GM12892 (cell line): ENCODE measurements around the gene QPCT.

ENCODE experiments used
- POLR2A ChIP-seq: IDR thresholded peaks from 2 replicates; pipeline ENCODE4 v1.6.1; 2011; ENCODE audit warnings: low read depth, low read length, control low read depth
- POLR2AphosphoS5 ChIP-seq: IDR thresholded peaks from 2 replicates; pipeline ENCODE4 v1.6.1; 2011; ENCODE audit warnings: low read depth, low read length, control low read depth

DNA sequence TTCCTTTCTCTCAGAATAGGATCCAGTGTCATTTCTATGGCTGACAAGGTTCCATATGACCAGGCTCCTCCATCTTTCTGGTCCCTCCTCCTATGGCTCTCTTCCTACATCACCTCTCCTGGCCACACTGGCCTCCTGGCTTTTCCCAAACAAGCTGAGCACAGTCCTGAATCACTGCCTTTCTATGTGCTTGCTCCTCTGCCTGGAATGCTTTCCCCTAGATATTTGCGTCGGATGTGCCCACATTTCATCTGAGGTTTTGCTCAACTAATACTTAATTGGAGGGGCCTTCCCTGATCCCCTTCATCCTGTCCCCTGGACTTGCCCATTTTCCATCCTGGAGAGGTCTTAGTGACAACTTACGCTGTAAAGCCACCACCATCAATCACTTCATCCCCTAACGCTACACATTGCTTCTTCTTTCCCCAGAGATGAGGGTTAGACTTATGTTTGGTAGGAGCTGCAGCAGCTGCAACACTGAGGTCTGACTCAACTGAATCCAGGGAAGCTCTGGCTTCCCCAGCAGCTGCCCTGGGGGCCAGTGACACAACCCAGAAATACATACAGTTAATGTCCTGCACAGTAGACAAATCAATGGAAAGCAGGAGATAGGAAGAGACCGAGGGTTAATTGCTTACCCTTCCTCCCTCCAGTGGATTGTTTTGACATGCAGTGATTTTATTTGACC is 42.9 kb downstream of the QPCT start:
- no peak for TF ChIP-seq POLR2A
- TF ChIP-seq POLR2AphosphoS5, result no peak
